ENCODE measurements around the gene RSPH10B.
"Not testable (repeated sequence)": the region's sequence is repeated elsewhere in the genome, so short reads cannot be mapped to it uniquely, and the experiment has no call there.

Gene RSPH10B

DNA sequence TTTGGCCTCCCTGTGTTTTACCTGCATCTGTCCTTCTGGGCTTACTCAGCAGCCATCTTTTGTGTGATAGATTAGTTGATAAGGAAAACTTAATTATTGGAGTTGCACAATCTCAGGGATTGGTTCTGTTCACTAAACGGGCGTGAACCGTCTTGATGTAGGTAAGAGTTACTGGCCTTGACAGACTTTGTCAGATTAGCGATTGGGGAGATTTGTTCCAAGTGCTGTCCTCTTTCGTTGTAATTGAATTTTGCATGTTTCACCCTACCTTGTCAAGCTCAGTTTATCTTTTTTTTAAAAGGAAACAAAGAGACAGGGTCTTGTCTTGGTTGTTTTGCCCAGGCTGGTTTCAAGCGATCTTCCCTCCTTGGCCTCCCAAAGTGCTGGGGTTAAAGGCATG, 67.5 kb downstream of the RSPH10B start:
- FAIRE-seq: not testable (repeated sequence)

DNA sequence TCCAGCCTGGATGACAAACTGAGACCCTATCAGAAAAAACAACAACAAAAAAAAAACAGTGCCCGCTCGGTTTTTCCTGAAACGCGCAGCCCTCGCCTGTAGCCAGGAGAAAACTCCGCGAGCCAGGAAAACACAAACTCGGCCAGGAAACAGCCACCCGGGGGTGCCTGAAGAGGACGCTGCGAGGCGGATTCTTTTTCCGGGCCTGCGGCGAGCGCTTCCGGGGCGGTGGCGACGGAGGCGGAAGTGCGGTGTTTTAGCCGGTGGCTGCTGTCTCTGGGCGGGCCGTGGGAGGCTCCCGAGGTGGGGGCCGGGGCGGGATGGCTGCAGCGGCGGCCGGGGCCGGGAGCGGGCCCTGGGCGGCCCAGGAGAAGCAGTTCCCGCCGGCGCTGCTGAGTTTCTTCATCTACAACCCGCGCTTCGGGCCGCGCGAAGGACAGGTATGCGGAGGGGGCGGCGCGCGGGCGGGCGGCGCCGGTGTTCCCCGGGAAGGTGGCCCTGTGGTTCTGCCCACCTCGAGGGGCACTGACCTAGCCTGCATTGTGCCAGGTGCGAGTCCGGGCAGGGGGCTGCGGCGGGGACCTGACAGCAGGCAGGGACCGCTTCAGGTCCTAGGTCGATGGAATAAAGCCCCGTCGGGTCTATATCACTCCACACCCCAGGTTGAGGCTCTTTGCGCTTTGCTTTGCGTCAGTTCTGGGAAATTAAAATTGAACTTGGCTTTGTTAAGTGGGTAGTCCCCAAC, 71.8 kb downstream of the RSPH10B start, which contains the start of gene CCZ1:
CCZ1 (plus strand) TSS at position 254 of the 745 bp plus-strand sequence; CDS start at position 321, 67 bp downstream.
- FAIRE-seq; DNase-seq (ENCODE audit: insufficient read length, low spot score): not testable (repeated sequence)
- TF ChIP-seq, protein P1, sequence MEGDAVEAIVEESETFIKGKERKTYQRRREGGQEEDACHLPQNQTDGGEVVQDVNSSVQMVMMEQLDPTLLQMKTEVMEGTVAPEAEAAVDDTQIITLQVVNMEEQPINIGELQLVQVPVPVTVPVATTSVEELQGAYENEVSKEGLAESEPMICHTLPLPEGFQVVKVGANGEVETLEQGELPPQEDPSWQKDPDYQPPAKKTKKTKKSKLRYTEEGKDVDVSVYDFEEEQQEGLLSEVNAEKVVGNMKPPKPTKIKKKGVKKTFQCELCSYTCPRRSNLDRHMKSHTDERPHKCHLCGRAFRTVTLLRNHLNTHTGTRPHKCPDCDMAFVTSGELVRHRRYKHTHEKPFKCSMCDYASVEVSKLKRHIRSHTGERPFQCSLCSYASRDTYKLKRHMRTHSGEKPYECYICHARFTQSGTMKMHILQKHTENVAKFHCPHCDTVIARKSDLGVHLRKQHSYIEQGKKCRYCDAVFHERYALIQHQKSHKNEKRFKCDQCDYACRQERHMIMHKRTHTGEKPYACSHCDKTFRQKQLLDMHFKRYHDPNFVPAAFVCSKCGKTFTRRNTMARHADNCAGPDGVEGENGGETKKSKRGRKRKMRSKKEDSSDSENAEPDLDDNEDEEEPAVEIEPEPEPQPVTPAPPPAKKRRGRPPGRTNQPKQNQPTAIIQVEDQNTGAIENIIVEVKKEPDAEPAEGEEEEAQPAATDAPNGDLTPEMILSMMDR (IDR thresholded peaks at IDR 0.05; ENCODE audit: insufficient read depth, missing control alignments): peak; percentile 25

More for the DNA sequence above, 67.5 kb downstream of the RSPH10B start:
- DNase-seq (ENCODE audit: insufficient read length, low spot score): not testable (repeated sequence)

DNA sequence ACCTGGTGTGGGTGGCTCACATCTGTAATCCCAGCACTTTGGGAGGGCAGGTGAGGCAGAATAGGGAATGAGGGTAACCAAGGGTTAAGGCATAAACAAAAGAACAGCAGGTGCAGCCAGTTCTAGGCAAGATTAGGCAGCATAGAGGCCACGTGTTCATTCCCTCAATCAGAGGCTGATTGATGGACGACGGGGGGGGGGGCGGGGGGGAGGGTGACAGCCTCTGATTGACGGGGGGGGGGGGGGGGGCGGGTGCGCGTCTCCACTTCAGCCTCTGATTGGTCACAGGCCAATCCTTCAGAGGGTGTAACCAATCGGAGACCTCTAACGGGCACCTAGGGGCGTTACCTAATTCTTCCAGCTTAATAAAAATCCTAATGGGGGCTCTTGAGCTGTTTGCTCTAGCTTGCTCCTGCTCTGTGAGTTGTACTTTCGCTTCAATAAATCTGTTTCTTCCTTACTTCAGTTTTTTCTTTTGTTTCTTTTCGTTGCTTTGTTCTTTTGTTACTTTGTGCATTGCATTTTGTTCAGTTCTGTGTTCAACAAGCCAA, 73.0 kb downstream of the RSPH10B start:
- not testable (repeated sequence) for DNase-seq (ENCODE audit: insufficient read length, low spot score); FAIRE-seq

DNA sequence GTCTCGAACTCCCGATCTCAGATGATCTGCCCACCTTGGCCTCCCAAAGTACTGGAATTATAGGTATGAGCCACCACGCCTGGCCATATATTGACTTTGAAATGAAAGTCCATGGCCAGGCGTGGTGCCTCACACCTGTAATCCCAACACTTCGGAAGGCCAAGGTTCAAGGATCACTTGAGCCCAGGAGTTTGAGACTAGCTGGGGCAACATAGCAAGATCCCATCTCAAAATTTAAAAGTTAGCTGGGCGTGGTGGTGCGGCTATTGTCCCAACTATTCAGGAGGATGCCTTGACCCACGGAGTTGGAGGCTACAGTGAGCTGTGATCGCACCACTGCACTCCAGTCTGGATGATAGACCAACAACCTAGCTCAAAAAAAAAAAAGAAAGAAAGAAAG, 78.0 kb downstream of the RSPH10B start:
- no peak for FAIRE-seq
- no peak for DNase-seq (ENCODE audit: insufficient read length, low spot score)

DNA sequence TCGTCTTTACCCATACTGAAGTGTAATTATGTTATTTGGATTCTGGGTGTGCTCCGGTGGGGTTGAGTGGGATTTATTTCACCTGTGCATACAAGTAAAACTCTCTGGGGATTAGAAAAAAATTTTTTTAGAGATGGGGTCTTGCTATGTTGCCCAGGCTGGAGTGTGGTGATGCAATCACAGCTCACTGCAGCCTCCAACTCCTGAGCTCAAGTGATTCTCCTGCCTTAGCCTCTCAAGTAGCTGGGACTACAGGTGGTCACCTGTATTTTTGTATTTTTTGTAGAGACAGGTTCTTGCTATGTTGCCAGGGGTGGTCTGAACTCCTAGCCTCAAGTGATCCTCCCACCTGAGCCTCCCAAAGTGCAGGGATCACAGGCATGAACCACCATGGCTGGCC, 80.2 kb downstream of the RSPH10B start:
- not testable (repeated sequence) for FAIRE-seq

More for the DNA sequence above, 78.0 kb downstream of the RSPH10B start:
- TF ChIP-seq, protein P1 (IDR thresholded peaks at IDR 0.05; ENCODE audit: insufficient read depth, missing control alignments): no peak

DNA sequence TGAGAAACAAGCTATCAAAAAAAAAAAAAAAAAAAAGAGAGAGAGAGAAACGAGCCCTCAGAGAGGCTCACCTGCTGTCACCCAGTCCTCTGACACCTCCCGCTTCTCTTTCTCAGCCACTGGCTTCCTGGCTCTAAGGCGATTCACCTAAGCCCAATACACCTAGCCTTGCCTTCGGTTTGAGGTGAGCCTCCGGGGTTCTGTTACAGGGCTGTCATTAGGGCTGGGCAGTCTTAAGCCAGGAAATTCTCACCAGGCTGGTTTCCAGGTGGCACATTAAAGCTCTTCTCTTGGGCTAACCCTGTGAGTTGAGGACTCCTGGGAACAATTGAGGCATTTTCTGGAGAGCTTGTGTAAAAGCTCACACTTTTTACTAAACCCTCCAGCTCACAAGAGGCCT, 82.5 kb downstream of the RSPH10B start:
- not testable (repeated sequence) for DNase-seq (ENCODE audit: insufficient read length, low spot score); FAIRE-seq

More for the DNA sequence above, 80.2 kb downstream of the RSPH10B start:
- DNase-seq (ENCODE audit: insufficient read length, low spot score): not testable (repeated sequence)

DNA sequence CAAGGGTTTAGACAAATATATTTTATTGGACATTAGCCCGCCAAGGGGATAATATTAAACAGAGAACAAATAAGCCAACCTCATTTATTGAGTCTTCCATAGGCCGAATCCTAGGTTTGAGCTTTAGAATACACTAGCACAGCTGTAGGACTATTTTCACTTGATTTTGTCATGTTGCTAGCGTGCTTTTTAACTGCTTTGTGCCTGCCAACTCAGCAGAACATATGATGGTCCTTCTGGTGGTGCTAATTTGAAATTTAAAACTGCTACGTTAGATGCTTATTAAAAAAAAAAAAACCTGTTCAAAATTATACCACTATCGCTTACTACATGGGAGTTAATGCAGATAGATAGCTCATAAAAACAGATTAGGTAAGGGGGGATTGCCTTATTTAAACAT, 86.1 kb downstream of the RSPH10B start:
- not testable (repeated sequence) for FAIRE-seq; DNase-seq (ENCODE audit: insufficient read length, low spot score)

DNA sequence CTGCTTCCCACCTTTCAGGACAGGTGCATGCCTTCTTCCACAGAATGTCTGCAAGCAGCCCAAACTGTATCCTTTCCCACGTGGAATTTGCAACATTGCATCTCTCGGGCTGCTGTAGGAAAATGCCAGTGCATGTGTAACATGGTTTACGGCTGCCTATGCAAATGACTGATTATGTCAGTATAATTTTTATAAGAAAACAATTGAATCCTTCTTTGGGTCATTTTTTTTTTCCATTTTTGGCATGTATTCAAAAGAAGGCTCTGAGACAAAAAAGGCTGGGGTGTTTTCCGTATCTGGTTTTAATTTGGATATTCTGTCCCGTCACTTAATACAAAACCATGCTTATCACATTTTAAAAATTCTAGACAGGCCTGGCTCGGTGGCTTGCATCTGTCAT, 90.4 kb downstream of the RSPH10B start:
- not testable (repeated sequence) for DNase-seq (ENCODE audit: insufficient read length, low spot score); FAIRE-seq

DNA sequence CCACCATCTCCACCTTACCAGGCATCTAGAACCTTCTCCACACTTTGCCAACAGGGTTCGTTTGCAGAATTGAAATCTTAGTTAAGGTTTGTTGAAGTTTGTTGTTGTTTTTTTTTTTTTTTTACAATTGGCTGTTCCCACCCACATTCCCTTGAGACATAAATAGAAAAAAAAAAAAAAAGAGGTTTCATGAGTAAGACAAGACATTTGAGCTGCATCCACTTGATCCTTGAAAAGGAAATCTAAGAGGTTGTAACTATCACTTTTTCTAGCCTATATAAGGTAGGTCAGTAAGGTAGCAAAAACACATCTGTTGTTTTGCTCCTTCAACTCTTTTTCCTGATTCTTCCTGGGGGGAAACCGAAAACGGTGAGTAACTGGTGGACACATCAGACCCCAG, 90.9 kb downstream of the RSPH10B start:
- DNase-seq (ENCODE audit: insufficient read length, low spot score); FAIRE-seq: not testable (repeated sequence)
